OCI-LY7 (cell line): ENCODE measurements around the gene DIAPH2.

Source experiments
- CTCF ChIP-seq: fragments of 200-600 bp; sonication (generic); conservative IDR thresholded peaks from 2 replicates; pipeline ENCODE4 v1.5.1; 2014; ENCODE audit warnings: mild to moderate bottlenecking, antibody characterized with exemption, low read length, moderate library complexity, mixed read lengths
- EZH2phosphoT487 ChIP-seq: fragments of 200-600 bp; sonication (generic); IDR thresholded peaks from 2 replicates; pipeline ENCODE4 v1.6.1; 2018; ENCODE audit warnings: low read depth, borderline replicate concordance, mild to moderate bottlenecking, mixed run types, antibody characterized with exemption, low read length, moderate library complexity, mixed read lengths

- TF ChIP-seq CTCF (no peak), EZH2phosphoT487 (no peak)
Measured at GRCh38 chrX:96909291-96909690, 224.6 kb downstream of the DIAPH2 start.
